HG03025 (cell line): ENCODE results near the gene NUCB1.
"Not testable (repeated sequence)": the region's sequence is repeated elsewhere in the genome, so short reads cannot be mapped to it uniquely, and the experiment has no call there.

Experiments
- ATAC-seq: cut with Tn5 transposase; IDR thresholded peaks from one replicate; pipeline ENCODE4 v1.9.1; 2021; ENCODE audit warnings: mild to moderate bottlenecking, moderate library complexity; ENCODE audit not compliant: unreplicated experiment, low FRiP score

The NUCB1 gene

DNA sequence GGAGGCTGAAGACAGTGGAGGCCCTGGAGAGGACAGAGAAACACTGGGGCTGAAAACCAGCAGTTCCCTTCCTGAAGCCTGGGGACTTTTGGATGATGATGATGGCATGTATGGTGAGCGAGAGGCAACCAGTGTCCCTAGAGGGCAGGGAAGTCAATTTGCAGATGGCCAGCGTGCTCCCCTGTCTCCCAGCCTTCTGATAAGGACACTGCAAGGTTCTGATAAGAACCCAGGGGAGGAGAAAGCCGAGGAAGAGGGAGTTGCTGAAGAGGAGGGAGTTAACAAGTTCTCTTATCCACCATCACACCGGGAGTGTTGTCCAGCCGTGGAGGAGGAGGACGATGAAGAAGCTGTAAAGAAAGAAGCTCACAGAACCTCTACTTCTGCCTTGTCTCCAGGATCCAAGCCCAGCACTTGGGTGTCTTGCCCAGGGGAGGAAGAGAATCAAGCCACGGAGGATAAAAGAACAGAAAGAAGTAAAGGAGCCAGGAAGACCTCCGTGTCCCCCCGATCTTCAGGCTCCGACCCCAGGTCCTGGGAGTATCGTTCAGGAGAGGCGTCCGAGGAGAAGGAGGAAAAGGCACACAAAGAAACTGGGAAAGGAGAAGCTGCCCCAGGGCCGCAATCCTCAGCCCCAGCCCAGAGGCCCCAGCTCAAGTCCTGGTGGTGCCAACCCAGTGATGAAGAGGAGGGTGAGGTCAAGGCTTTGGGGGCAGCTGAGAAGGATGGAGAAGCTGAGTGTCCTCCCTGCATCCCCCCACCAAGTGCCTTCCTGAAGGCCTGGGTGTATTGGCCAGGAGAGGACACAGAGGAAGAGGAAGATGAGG lies 26.4 kb upstream of the NUCB1 start:
- no peak for ATAC-seq

- no peak for ATAC-seq
These were observed 25.6 kb upstream of the NUCB1 start for GRCh38 chr19:48874303-48875135.

DNA sequence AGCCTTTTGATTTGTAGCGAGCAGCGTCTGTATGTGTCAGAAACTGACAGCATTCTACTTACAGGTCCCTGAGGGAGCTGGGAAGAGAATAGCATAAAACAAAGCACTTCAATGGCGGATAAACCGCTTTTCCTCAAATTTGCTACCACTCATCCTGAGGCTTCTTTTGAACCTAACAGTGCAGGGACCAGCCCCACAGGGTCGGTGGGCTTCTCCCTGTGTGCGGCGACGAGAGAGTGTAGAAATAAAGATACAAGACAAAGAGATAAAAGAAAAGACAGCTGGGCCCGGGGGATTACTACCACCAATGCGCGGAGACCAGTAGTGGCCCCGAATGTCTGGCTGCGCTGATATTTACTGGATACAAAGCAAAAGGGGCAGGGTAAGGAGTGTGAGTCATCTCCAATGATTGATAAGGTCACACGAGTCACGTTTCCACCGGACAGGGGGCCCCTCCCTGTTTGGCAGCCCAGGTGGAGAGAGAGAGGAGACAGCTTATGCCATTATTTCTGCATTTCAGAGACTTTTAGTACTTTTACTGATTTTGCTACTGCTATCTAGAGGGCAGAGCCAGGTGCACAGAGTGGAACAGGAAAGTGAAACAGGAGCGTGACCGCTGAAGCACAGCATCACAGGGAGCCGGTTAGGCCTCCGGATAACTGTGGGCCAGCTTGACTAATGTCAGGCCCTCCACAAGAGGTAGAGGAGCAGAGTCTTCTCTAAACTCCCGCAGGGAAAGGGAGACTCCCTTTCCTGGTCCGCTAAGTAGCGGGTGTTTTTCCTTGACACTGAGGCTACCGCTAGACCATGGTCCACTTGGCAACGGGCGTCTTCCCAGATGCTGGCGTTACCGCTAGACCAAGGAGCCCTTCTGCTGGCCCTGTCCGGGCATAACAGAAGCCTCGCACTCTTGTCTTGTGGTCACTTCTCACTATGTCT lies 23.8 kb upstream of the NUCB1 start:
- not testable (repeated sequence) for ATAC-seq

GRCh38 chr19:48877855-48878195 lies 22.3 kb upstream of the NUCB1 start:
- ATAC-seq = no peak

GRCh38 chr19:48878196-48879024 lies 21.7 kb upstream of the NUCB1 start:
- ATAC-seq = no peak

- ATAC-seq = no peak
These were observed 21.0 kb upstream of the NUCB1 start for GRCh38 chr19:48879025-48879637.

- not testable (repeated sequence) for ATAC-seq
These were observed 20.4 kb upstream of the NUCB1 start for GRCh38 chr19:48879696-48880095.

- ATAC-seq = no peak
These were observed 18.1 kb upstream of the NUCB1 start for GRCh38 chr19:48881741-48882657.

GRCh38 chr19:48883726-48884125 lies 16.4 kb upstream of the NUCB1 start:
- no peak for ATAC-seq

- no peak for ATAC-seq
These were observed 12.1 kb upstream of the NUCB1 start for GRCh38 chr19:48887861-48888612.

GRCh38 chr19:48889496-48889895 lies 10.6 kb upstream of the NUCB1 start:
- not testable (repeated sequence) for ATAC-seq

DNA sequence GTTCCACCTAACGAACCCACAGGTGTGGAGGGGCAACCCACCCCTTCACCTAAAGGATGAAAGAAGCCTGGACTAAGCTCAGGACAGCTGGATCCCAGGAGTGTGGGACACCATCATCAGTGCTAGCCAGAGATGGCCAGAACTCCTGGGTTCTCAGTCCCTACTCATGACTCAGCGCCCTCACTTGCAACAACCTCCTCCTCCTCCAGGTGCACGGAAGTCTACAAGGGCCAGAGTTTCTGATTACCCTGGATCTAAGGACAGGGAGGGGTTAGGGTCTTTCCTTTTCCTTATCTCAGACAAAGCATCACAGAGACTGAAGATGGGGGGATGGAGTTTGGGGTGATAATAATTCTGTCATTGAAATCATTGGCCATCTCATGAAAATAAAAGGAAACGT lies 9.6 kb upstream of the NUCB1 start:
- no peak for ATAC-seq

DNA sequence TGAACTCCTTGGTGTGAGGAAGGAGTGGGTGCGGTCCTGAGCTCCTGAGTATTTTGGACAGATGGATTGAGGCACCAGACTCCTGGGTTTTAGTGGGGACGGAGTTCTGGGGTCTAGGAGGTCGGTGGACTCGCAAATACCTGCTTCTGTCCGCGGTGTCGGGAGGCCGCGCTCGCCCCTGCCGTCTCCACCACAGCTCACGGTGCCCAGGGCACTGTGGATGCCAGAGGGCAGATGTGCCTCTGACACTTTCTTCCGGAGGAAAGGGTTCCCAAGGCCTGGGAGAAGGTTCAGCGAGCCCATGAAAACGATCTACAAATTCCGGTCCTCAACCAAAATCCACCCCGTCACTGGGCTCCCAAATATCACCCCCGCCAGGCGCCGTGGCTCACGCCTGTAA lies 4.9 kb upstream of the NUCB1 start:
- no peak for ATAC-seq

GRCh38 chr19:48896191-48896720 lies 3.9 kb upstream of the NUCB1 start:
- ATAC-seq = no peak

GRCh38 chr19:48897181-48897580 lies 2.9 kb upstream of the NUCB1 start:
- ATAC-seq = no peak

DNA sequence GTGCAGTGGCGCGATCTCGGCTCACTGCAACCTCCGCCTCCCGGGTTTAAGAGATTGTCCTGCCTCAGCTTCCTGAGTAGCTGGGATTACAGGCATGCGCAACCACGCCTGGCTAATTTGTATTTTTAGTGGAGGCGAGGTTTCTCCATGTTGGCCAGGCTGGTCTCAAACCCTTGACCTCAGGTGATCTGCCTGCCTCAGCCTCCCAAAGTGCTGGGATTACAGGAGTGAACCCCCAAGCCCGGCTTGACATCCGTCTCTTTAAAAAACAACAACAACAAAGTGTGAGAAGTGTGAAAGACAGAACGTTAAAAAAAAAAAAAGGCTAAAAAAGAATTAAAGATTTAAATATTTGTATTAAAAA lies 744 bp upstream of the NUCB1 start:
- ATAC-seq = not testable (repeated sequence)
